ENCODE data around the gene NPHP1. TPM values are rescaled to one million over a fixed set of nuclear protein-coding genes. Genes with fewer than 3 reads are reported as not detected.
"Not testable (repeated sequence)": the region's sequence is repeated elsewhere in the genome, so short reads cannot be mapped to it uniquely, and the experiment has no call there.

Gene NPHP1
- polyA plus RNA-seq, 1 donor from 2014 or later, result 8.0 TPM

DNA sequence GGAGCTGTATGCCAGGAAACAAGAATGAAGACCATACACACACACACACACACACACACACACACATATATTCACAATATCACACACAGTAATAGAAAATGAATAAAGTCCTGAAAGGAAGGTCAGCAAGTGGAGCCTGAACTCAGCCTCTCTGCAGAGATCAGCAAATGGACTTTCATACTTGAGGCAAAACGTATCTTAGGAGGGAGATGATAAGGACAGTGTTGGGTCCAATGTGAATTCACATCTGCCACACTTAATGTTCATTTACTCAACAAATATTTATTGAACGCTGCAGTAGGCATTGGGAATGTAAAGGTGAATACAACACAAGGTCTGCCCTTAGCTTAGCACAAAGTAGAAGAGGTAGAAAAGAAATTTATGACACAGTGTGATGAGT lies 10.3 kb upstream of the NPHP1 start:
- Histone ChIP-seq H3K4me2 (ENCODE audit: low read length) (no peak overlapping the region), H3K4me3 (ENCODE audit: low read length) (no peak overlapping the region), H3K9me3 (ENCODE audit: low read length) (no peaks in the 10 kb centered on the region), H3K27me3 (ENCODE audit: insufficient read depth, low read depth, low read length) (no peaks in the 10 kb centered on the region), H3K36me3 (ENCODE audit: insufficient read depth, low read length) (no peaks in the 10 kb centered on the region), H2AFZ (ENCODE audit: low read depth, low read length) (no peak overlapping the region), H3K79me2 (replicated peaks; ENCODE audit: insufficient read depth, low read length) (peaks cover 16% of the 10 kb centered on the region), H4K20me1 (ENCODE audit: insufficient read depth) (no peaks in the 10 kb centered on the region), H3K27ac (ENCODE audit: low read length) (no peak overlapping the region), H3F3A (ENCODE audit: insufficient read depth, low read length, poor library complexity, severe bottlenecking) (no peaks in the 10 kb centered on the region), H3K9ac (ENCODE audit: low read length) (no peak overlapping the region), H3K9me2 (ENCODE audit: insufficient read depth, low read length) (no peaks in the 10 kb centered on the region)
- TF ChIP-seq RAD21 (conservative IDR thresholded peaks at IDR 0.05) (no peak), EZH2 (IDR thresholded peaks at IDR 0.05; ENCODE audit: borderline replicate concordance, insufficient read depth, low read length, poor library complexity, severe bottlenecking) (no peak), MXI1 (conservative IDR thresholded peaks at IDR 0.05; ENCODE audit: poor library complexity, severe bottlenecking) (no peak), POLR2AphosphoS5 (IDR thresholded peaks at IDR 0.05) (no peak), TAF1 (IDR thresholded peaks at IDR 0.05; ENCODE audit: low read depth) (no peak), EP300 (conservative IDR thresholded peaks at IDR 0.05; ENCODE audit: poor library complexity, severe bottlenecking) (no peak), SMC3 (conservative IDR thresholded peaks at IDR 0.05; ENCODE audit: poor library complexity) (no peak), CTCF (IDR thresholded peaks at IDR 0.05; ENCODE audit: poor library complexity, severe bottlenecking) (no peak)
- TF ChIP-seq, protein P1, sequence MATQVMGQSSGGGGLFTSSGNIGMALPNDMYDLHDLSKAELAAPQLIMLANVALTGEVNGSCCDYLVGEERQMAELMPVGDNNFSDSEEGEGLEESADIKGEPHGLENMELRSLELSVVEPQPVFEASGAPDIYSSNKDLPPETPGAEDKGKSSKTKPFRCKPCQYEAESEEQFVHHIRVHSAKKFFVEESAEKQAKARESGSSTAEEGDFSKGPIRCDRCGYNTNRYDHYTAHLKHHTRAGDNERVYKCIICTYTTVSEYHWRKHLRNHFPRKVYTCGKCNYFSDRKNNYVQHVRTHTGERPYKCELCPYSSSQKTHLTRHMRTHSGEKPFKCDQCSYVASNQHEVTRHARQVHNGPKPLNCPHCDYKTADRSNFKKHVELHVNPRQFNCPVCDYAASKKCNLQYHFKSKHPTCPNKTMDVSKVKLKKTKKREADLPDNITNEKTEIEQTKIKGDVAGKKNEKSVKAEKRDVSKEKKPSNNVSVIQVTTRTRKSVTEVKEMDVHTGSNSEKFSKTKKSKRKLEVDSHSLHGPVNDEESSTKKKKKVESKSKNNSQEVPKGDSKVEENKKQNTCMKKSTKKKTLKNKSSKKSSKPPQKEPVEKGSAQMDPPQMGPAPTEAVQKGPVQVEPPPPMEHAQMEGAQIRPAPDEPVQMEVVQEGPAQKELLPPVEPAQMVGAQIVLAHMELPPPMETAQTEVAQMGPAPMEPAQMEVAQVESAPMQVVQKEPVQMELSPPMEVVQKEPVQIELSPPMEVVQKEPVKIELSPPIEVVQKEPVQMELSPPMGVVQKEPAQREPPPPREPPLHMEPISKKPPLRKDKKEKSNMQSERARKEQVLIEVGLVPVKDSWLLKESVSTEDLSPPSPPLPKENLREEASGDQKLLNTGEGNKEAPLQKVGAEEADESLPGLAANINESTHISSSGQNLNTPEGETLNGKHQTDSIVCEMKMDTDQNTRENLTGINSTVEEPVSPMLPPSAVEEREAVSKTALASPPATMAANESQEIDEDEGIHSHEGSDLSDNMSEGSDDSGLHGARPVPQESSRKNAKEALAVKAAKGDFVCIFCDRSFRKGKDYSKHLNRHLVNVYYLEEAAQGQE (IDR thresholded peaks at IDR 0.05; ENCODE audit: borderline replicate concordance), result no peak

GRCh38 chr2:110213522-110213921 lies 8.7 kb upstream of the NPHP1 start:
- H3K4me2 ChIP-seq (ENCODE audit: low read length); H4K20me1 ChIP-seq (ENCODE audit: insufficient read depth); H3K36me3 ChIP-seq (ENCODE audit: insufficient read depth, low read length); H3K9me3 ChIP-seq (ENCODE audit: low read length); H3K4me3 ChIP-seq (ENCODE audit: low read length); H3K27ac ChIP-seq (ENCODE audit: low read length); H2AFZ ChIP-seq (ENCODE audit: low read depth, low read length); H3F3A ChIP-seq (ENCODE audit: insufficient read depth, low read length, poor library complexity, severe bottlenecking); H3K9ac ChIP-seq (ENCODE audit: low read length); H3K27me3 ChIP-seq (ENCODE audit: insufficient read depth, low read depth, low read length); H3K9me2 ChIP-seq (ENCODE audit: insufficient read depth, low read length): not testable (repeated sequence)
- peaks cover 16% of the 10 kb centered on the region for H3K79me2 ChIP-seq (replicated peaks; ENCODE audit: insufficient read depth, low read length)
